Measurements from ENCODE around the gene ACBD4. TPM values are rescaled to one million over a fixed set of nuclear protein-coding genes. Genes with fewer than 3 reads are reported as not detected.

Gene ACBD4
- total and polyA plus RNA-seq, 2 of the 13 experiments (the other 11 are each of a cell fraction or from before 2014, with no cell fraction given): 16.1 to 26.9 TPM

- TF ChIP-seq SIN3B (IDR thresholded peaks at IDR 0.05; ENCODE audit: low read length) (0 out of 2 replicates have a peak, but pooled peaks have one; percentile 19), ZNF230 (CRISPR knock-in tag; IDR thresholded peaks at IDR 0.05) (0 out of 2 replicates have a peak, but pooled peaks have one; percentile 54), PAF1 (CRISPR knock-in tag; IDR thresholded peaks at IDR 0.05) (no peak), ZNF276 (CRISPR knock-in tag; IDR thresholded peaks at IDR 0.05; ENCODE audit: low read depth) (0 out of 2 replicates have a peak, but pooled peaks have one; percentile 28), RCOR2 (CRISPR knock-in tag; IDR thresholded peaks at IDR 0.05) (no peak), PLRG1 (conservative IDR thresholded peaks at IDR 0.05) (no peak), SSRP1 (CRISPR knock-in tag; IDR thresholded peaks at IDR 0.05) (peak; percentile 89; the same call in 1 of the 2 replicates), ZNF709 (CRISPR knock-in tag; IDR thresholded peaks at IDR 0.05) (no peak), HDAC1 (CRISPR knock-in tag; IDR thresholded peaks at IDR 0.05) (peak; percentile 82), ELF3 (CRISPR knock-in tag; IDR thresholded peaks at IDR 0.05) (peak; percentile 72), CTCF (CRISPR knock-in tag; IDR thresholded peaks at IDR 0.05) (0 out of 2 replicates have a peak, but pooled peaks have one; percentile 5), ZBTB3 (CRISPR knock-in tag; IDR thresholded peaks at IDR 0.05; ENCODE audit: borderline replicate concordance, low read depth) (0 out of 2 replicates have a peak, but pooled peaks have one; percentile 33), MAFF (IDR thresholded peaks at IDR 0.05; ENCODE audit: low read depth, low read length) (no peak), ZMAT3 (CRISPR knock-in tag; conservative IDR thresholded peaks at IDR 0.05) (no peak), KDM5B (CRISPR knock-in tag; IDR thresholded peaks at IDR 0.05; ENCODE audit: borderline replicate concordance) (peak; percentile 77), FOXA1 (IDR thresholded peaks at IDR 0.05) (no peak), FOXA1 (CRISPR knock-in tag; IDR thresholded peaks at IDR 0.05) (peak; percentile 77), GABPB1 (CRISPR knock-in tag; IDR thresholded peaks at IDR 0.05) (peak; percentile 88), ZFX (CRISPR knock-in tag; IDR thresholded peaks at IDR 0.05; ENCODE audit: low read depth) (peak; percentile 92), LBX2 (CRISPR knock-in tag; IDR thresholded peaks at IDR 0.05; ENCODE audit: borderline replicate concordance) (0 out of 2 replicates have a peak, but pooled peaks have one; percentile 24)
- TF ChIP-seq, protein P1, sequence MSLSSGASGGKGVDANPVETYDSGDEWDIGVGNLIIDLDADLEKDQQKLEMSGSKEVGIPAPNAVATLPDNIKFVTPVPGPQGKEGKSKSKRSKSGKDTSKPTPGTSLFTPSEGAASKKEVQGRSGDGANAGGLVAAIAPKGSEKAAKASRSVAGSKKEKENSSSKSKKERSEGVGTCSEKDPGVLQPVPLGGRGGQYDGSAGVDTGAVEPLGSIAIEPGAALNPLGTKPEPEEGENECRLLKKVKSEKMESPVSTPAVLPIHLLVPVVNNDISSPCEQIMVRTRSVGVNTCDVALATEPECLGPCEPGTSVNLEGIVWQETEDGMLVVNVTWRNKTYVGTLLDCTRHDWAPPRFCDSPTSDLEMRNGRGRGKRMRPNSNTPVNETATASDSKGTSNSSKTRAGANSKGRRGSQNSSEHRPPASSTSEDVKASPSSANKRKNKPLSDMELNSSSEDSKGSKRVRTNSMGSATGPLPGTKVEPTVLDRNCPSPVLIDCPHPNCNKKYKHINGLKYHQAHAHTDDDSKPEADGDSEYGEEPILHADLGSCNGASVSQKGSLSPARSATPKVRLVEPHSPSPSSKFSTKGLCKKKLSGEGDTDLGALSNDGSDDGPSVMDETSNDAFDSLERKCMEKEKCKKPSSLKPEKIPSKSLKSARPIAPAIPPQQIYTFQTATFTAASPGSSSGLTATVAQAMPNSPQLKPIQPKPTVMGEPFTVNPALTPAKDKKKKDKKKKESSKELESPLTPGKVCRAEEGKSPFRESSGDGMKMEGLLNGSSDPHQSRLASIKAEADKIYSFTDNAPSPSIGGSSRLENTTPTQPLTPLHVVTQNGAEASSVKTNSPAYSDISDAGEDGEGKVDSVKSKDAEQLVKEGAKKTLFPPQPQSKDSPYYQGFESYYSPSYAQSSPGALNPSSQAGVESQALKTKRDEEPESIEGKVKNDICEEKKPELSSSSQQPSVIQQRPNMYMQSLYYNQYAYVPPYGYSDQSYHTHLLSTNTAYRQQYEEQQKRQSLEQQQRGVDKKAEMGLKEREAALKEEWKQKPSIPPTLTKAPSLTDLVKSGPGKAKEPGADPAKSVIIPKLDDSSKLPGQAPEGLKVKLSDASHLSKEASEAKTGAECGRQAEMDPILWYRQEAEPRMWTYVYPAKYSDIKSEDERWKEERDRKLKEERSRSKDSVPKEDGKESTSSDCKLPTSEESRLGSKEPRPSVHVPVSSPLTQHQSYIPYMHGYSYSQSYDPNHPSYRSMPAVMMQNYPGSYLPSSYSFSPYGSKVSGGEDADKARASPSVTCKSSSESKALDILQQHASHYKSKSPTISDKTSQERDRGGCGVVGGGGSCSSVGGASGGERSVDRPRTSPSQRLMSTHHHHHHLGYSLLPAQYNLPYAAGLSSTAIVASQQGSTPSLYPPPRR (CRISPR knock-in tag; IDR thresholded peaks at IDR 0.05; ENCODE audit: borderline replicate concordance): 0 out of 2 replicates have a peak, but pooled peaks have one; percentile 34
Observed at GRCh38 chr17:45123930-45124796, 11.3 kb upstream of the ACBD4 start (continued).
